Eye (tissue), 1 donor: ENCODE data around the gene HEPN1.
"Not testable (repeated sequence)": the region's sequence is repeated elsewhere in the genome, so short reads cannot be mapped to it uniquely, and the experiment has no call there.

ENCODE experiments used
- DNase-seq: peaks from one replicate; pipeline ENCODE4 v3.0.0-alpha.2; 2015

The HEPN1 gene

GRCh38 chr11:124944565-124944964 is 25.5 kb downstream of the HEPN1 start:
- no peak for DNase-seq

- DNase-seq = no peak
Measured at GRCh38 chr11:124945826-124946225, 26.8 kb downstream of the HEPN1 start.

DNA sequence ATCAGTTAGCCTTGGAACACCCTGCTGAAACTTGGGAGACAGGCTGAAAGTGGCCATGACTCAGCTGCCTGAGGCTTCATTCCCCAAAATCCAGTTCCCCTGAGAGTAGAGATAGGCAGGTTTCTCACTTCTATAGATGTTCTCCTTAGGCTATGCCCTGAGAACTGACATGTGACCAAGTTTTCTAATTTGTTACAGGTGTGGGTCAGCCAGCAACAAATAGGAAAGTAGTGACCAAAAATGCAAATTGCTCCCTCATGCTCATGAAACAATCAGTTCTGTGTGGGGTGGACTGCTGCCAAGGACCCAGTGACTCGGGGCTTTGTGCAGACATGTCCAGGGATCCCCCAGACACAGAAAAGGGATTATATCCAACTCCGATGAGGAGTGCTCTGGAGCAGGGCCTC is 27.7 kb downstream of the HEPN1 start:
- no peak for DNase-seq

- DNase-seq = no peak
Measured at GRCh38 chr11:124950601-124951330, 31.7 kb downstream of the HEPN1 start.

DNA sequence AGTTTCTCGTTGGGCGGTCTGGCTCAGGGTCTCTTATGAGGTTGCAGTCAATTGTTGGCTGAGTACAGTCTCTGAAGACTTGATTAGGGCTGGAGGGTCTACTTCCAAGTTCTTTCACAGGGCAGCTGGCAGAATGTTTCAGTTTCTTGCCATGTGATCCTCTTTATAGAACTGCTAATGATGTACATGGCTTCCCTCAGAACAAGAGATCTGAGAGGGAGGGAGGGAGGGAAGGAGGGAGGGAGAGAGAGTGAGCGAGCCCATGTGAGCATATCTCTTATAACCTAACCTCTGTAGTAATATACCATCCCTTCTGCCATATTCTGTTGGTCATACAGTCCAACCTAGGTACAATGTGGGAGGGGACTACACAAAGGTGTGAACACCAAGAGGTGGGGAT is 32.3 kb downstream of the HEPN1 start:
- no peak for DNase-seq

- DNase-seq = peak; percentile 99
Measured at GRCh38 chr11:124953753-124954589, 34.9 kb downstream of the HEPN1 start, which contains the start of gene CCDC15. TSS of gene CCDC15 (plus strand) at chr11:124954202. CDS start at chr11:124954733, 531 bp downstream.

GRCh38 chr11:124954590-124954955 is 35.5 kb downstream of the HEPN1 start:
- no peak for DNase-seq

GRCh38 chr11:124955035-124955434 is 36.0 kb downstream of the HEPN1 start:
- DNase-seq = no peak

DNA sequence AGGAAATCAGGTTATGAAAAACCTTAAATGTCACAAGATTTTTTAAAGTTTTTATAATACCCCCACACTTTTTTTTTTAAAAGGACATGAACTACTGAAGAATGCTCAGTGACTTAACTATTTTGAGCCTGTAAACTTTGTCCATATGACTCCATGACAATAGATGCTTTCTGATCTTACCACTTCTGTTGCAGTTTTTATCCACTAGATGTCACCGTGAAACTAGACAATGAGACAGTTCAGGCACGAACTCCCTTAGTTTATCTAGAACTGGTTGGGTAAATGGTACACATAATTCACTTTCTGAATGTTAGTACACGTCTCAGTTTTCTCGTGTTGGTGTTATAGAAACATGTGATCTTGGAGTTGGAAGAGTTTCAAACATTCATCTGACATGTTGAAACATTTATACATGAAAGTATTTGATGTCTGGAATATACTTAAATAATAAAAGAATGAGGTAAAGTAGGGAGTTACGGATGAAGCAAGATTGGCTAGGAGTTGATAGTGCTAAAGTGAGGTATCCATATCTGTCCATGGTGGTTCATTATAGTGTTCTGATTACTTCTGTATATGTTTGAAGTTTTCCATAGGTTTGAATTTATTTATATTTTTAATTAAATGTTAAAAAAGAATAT is 43.0 kb downstream of the HEPN1 start:
- peak; percentile 89 for DNase-seq

- not testable (repeated sequence) for DNase-seq
Measured at GRCh38 chr11:124968197-124968596, 49.1 kb downstream of the HEPN1 start.
